H1 (cell line): Measurements from ENCODE around the gene OPA3. TPM values are rescaled to one million over a fixed set of nuclear protein-coding genes. Genes with fewer than 3 reads are reported as not detected.

Experiments
- BACH1 ChIP-seq: IDR thresholded peaks from 2 replicates; pipeline ENCODE4 v1.6.1; 2012; ENCODE audit warnings: low read length, improper control_type of control experiment
- CBX5 ChIP-seq: fragments of 300-800, 300-1000 bp; sonication (generic); IDR thresholded peaks from 2 replicates; pipeline ENCODE4 v1.7.1; 2016; ENCODE audit warnings: antibody characterized with exemption, low read length, low read depth
- CREB1 ChIP-seq: IDR thresholded peaks from 2 replicates; pipeline ENCODE4 v1.6.1; 2012; ENCODE audit warnings: inconsistent platforms
- CTBP2 ChIP-seq: IDR thresholded peaks from 2 replicates; pipeline ENCODE4 v1.7.0; 2011; ENCODE audit warnings: borderline replicate concordance, mild to moderate bottlenecking, moderate library complexity, mixed read lengths, low read length; ENCODE audit not compliant: insufficient read depth, insufficient read length
- EZH2 ChIP-seq: fragments of 200-600 bp; sonication (generic); IDR thresholded peaks from 2 replicates; pipeline ENCODE4 v1.7.1; 2012; ENCODE audit warnings: low read depth, mild to moderate bottlenecking, moderate library complexity, low read length, inconsistent platforms; ENCODE audit not compliant: severe bottlenecking
- GTF2F1 ChIP-seq: IDR thresholded peaks from 2 replicates; pipeline ENCODE4 v1.6.1; 2012; ENCODE audit warnings: low read depth, low read length, improper control_type of control experiment, borderline replicate concordance
- HDAC2 ChIP-seq, 2 experiments: fragments of 300-600 bp in 1 of 2; sonication (generic) in 1 of 2; IDR thresholded peaks; 2 replicates each; pipeline ENCODE4 v1.6.1; 2011 to 2012; ENCODE audit warnings: low read depth in 2 of 2, low read length in 2 of 2, mild to moderate bottlenecking in 2 of 2, moderate library complexity in 2 of 2, borderline replicate concordance in 1 of 2, inconsistent platforms in 1 of 2
- HDAC6 ChIP-seq: IDR thresholded peaks from one replicate; pipeline ENCODE4 v1.7.1; 2012; ENCODE audit warnings: low read depth, mild to moderate bottlenecking, inconsistent platforms, low read length, moderate library complexity
- KDM1A ChIP-seq: fragments of 200-600, 300-600 bp; sonication (generic); IDR thresholded peaks from 2 replicates; pipeline ENCODE4 v1.7.1; 2016; ENCODE audit warnings: mild to moderate bottlenecking, low read length, borderline replicate concordance
- KDM4A ChIP-seq: IDR thresholded peaks from one replicate; pipeline ENCODE4 v1.7.1; 2012; ENCODE audit warnings: low read depth, mild to moderate bottlenecking, moderate library complexity, low read length, inconsistent platforms; ENCODE audit not compliant: severe bottlenecking
- KDM5A ChIP-seq: fragments of 200-600 bp; IDR thresholded peaks from 2 replicates; pipeline ENCODE4 v1.7.1; 2012; ENCODE audit warnings: mild to moderate bottlenecking, low read length, inconsistent platforms, mixed read lengths
- POLR2A ChIP-seq, 2 experiments: IDR thresholded peaks; 1 replicate in 1 of 2; 2 replicates in 1 of 2; pipeline ENCODE4 v1.6.1; 2011; ENCODE audit warnings: low read depth in 2 of 2, low read length in 2 of 2, mild to moderate bottlenecking in 2 of 2; ENCODE audit errors: control extremely low read depth in 1 of 2
- RAD21 ChIP-seq, 2 experiments: IDR thresholded peaks in 1 of 2; conservative IDR thresholded peaks in 1 of 2; 2 replicates each; pipeline ENCODE4 v1.6.1; 2011; ENCODE audit warnings: low read depth in 2 of 2, low read length in 2 of 2, improper control_type of control experiment in 1 of 2, inconsistent platforms in 1 of 2, mild to moderate bottlenecking in 1 of 2, moderate library complexity in 1 of 2
- RFX5 ChIP-seq: IDR thresholded peaks from 2 replicates; pipeline ENCODE4 v1.6.1; 2011; ENCODE audit warnings: low read depth, low read length, improper control_type of control experiment, borderline replicate concordance
- RXRA ChIP-seq: IDR thresholded peaks from 2 replicates; pipeline ENCODE4 v1.6.1; 2011; ENCODE audit warnings: low read depth, mild to moderate bottlenecking, low read length, moderate library complexity; ENCODE audit not compliant: insufficient read depth
- SAP30 ChIP-seq: fragments of 300-600 bp; sonication (generic); IDR thresholded peaks from 2 replicates; pipeline ENCODE4 v1.7.1; 2012; ENCODE audit warnings: low read length, moderate library complexity, mild to moderate bottlenecking, inconsistent platforms; ENCODE audit not compliant: insufficient read depth, insufficient replicate concordance
- SIRT6 ChIP-seq: IDR thresholded peaks from one replicate; pipeline ENCODE4 v1.7.1; 2012; ENCODE audit warnings: low read length, inconsistent platforms
- SP1 ChIP-seq: IDR thresholded peaks from 2 replicates; pipeline ENCODE4 v1.6.1; 2011; ENCODE audit warnings: low read depth, low read length
- SP2 ChIP-seq: IDR thresholded peaks from 2 replicates; pipeline ENCODE4 v1.6.1; 2012; ENCODE audit warnings: mild to moderate bottlenecking, low read length, inconsistent platforms
- TAF1 ChIP-seq: IDR thresholded peaks from 2 replicates; pipeline ENCODE4 v1.6.1; 2011; ENCODE audit warnings: mild to moderate bottlenecking, low read depth, low read length
- TAF7 ChIP-seq: optimal IDR thresholded peaks from 2 replicates; pipeline ENCODE3; 2011; ENCODE audit warnings: low read depth, mild to moderate bottlenecking, inconsistent platforms, low read length, moderate library complexity, borderline replicate concordance
- TEAD4 ChIP-seq: IDR thresholded peaks from 2 replicates; pipeline ENCODE4 v1.6.1; 2012; ENCODE audit warnings: low read depth, low read length, inconsistent platforms, mixed read lengths
- ZNF274 ChIP-seq: IDR thresholded peaks from 2 replicates; pipeline ENCODE4 v1.7.0; 2012; ENCODE audit warnings: low read length, borderline replicate concordance; ENCODE audit errors: extremely low read depth
- polyA plus RNA-seq, 7 experiments: library from polyadenylated mRNA; depleted of rRNA in 3 of 7; stranded (reverse) in 5 of 7; unstranded in 2 of 7; fragments of >200 nt in 5 of 7; fragments of 200-250 nt in 2 of 7; gene quantifications; 1 replicate in 5 of 7; 2 replicates in 1 of 7; 4 replicates in 1 of 7; pipeline versions ENCODE4 v1.2.1 to v1.2.3, GENCODE V29; 2011 to 2013; ENCODE audit warnings: missing spikeins in 2 of 7, mixed read lengths in 2 of 7
- total RNA-seq: library from RNA; stranded (reverse); fragmentation: NEBNext Ultra II Directional; extraction: Animal tissue kit (Norgen Biotek cat#: 25700); gene quantifications from 2 replicates; pipeline ENCODE4 v1.2.1, GENCODE V29; 2021

The OPA3 gene
- total and polyA plus RNA-seq, 2 of the 8 experiments (the other 6 are each of a cell fraction or from before 2014, with no cell fraction given): 12.5 to 14.5 TPM

DNA sequence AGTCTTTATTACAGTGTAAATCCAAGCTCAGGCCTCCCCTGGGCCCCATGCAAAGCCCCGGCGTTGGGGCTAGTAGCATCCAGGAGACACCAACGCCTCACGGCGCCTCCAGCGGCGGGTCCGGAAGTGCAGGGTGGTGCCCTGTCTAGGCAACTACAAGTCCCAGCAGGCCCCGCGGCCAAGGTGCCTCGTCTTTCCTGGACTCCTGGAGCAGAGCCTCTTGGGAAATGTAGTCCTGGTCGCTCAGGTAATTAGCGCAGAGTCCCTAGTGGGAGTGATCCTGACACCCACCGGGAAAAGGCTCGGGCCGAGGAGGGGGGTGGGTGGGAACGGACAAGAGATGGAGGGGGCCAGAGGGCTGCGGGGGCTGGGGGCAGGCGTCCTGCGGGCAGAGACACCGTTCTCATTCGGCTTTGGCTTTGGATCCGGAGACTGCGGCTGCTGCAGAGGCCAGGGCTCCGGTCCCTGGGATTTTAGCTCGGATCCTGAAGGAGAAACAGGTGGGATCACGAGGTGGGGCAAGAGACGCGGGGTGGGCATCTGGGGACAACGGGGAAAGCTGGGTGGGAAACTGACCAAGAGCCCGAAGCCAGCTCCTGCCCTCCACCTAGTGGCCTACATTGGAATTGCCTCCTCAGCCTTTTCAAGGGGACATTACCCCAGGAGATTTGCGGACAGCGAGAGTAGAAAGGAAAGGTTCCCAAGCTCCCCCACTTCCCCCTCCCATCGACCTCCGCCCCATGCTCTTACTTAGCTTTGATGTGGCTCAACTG lies 99.1 kb downstream of the OPA3 start (continued):
- TF ChIP-seq RAD21 (IDR thresholded peaks at IDR 0.05 in 1 of 2, conservative IDR thresholded peaks at IDR 0.05 in 1 of 2; ENCODE audit: low read depth in 2 of 2, low read length in 2 of 2) (peak; percentile 59 to 66), RXRA (no peak), SP2 (no peak), CTBP2 (no peak), BACH1 (no peak), KDM5A (no peak), TAF1 (no peak), RFX5 (no peak), HDAC2 (IDR thresholded peaks at IDR 0.05; ENCODE audit: borderline replicate concordance in 1 of 2, low read depth in 2 of 2, low read length in 2 of 2) (no peak), TEAD4 (no peak), POLR2A (IDR thresholded peaks at IDR 0.05; ENCODE audit: control extremely low read depth in 1 of 2, low read depth in 2 of 2, low read length in 2 of 2) (no peak), EZH2 (no peak), CBX5 (no peak), SAP30 (no peak), SP1 (0 out of 2 replicates have a peak, but pooled peaks have one; percentile 28), KDM4A (peak; percentile 46), KDM1A (no peak), ZNF274 (no peak), CREB1 (peak; percentile 70), SIRT6 (no peak), GTF2F1 (no peak), TAF7 (no peak), HDAC6 (no peak)
